Measurements from ENCODE around the gene CREB5. TPM values are rescaled to one million over a fixed set of nuclear protein-coding genes. Genes with fewer than 3 reads are reported as not detected.

Gene CREB5
- total and polyA plus RNA-seq, 2 of the 8 experiments (the other 6 are each of a cell fraction or from before 2014, with no cell fraction given): 2.4 to 2.7 TPM

GRCh38 chr7:28631995-28632394 is 219.7 kb downstream of the CREB5 start:
- H2AK5ac ChIP-seq (ENCODE audit: low read depth, low read length): no peak overlapping the region
- CTCF ChIA-PET (ENCODE audit: partially characterized antibody): interaction anchor here (0.5 to 2.6 kb wide), 6 partner anchors 14 to 236 kb away, joined by 3 to 6 read pairs (median 3); no protein-coding TSS in a partner anchor
- no peak overlapping the region for H2AFZ ChIP-seq (ENCODE audit: low read length)
- H3K79me2 ChIP-seq (ENCODE audit: control insufficient read depth in 1 of 2, insufficient read depth in 2 of 2, low read length in 2 of 2): no peaks in the 10 kb centered on the region
- no peak overlapping the region for H3K4me2 ChIP-seq (ENCODE audit: insufficient read depth in 1 of 2, low read depth in 2 of 2, low read length in 2 of 2)
- no peak overlapping the region for H3K14ac ChIP-seq (ENCODE audit: insufficient read length)
- no peak overlapping the region for H4K91ac ChIP-seq (replicated peaks; ENCODE audit: insufficient read length, low read length)
- no peaks in the 10 kb centered on the region for H3K79me1 ChIP-seq (ENCODE audit: low read depth, low read length)
- H3K9ac ChIP-seq (replicated peaks in 1 of 4; ENCODE audit: extremely low read depth in 1 of 4, low read depth in 3 of 4, low read length in 3 of 4): no peak overlapping the region
- WGBS, 2 experiments (ENCODE audit: extremely low coverage in 1 of 2, insufficient coverage in 1 of 2, insufficient read length in 1 of 2, insufficient replicate concordance in 2 of 2, low coverage in 1 of 2, low lambda C conversion rate in 2 of 2, missing lambda C conversion rate in 1 of 2): 91% methylated on average over 2 of the region's 2 CpGs; no CpG with 5 or more reads in 1 of the 2 experiments
- DNase-seq (ENCODE audit: low read depth in 1 of 2, low spot score in 2 of 2) (no peak), FAIRE-seq (no peak)
- H3K18ac ChIP-seq (ENCODE audit: extremely low read depth, low read length): no peak overlapping the region
- no peaks in the 10 kb centered on the region for H3K36me3 ChIP-seq (ENCODE audit: control insufficient read depth in 2 of 4, insufficient read depth in 4 of 4, low read length in 3 of 4)
- no peak overlapping the region for H4K8ac ChIP-seq (ENCODE audit: extremely low read depth, insufficient read depth, low read length)
- H2BK12ac ChIP-seq (ENCODE audit: low read depth, low read length): no peak overlapping the region
- no peak overlapping the region for H3K56ac ChIP-seq (replicated peaks; ENCODE audit: insufficient read length, low read depth, low read length)
- peaks cover 0 to 2% (median 0%) of the 10 kb centered on the region in 4 experiments; a peak in 1 of 7 replicates for H3K4me1 ChIP-seq (replicated peaks in 1 of 4; ENCODE audit: control insufficient read depth in 3 of 4, insufficient read depth in 4 of 4, low read length in 3 of 4)
- no peaks in the 10 kb centered on the region for H4K20me1 ChIP-seq (replicated peaks in 1 of 2; ENCODE audit: control insufficient read depth in 1 of 2, insufficient read depth in 2 of 2, low read length in 2 of 2)
- H2BK5ac ChIP-seq (ENCODE audit: low read depth, low read length): no peak overlapping the region
- POLR2A ChIA-PET (ENCODE audit: partially characterized antibody): no interaction called here
- H3K23ac ChIP-seq (ENCODE audit: insufficient read length): no peak overlapping the region
- no peak overlapping the region for H2BK20ac ChIP-seq (ENCODE audit: low read length)
- no peak overlapping the region for H3K27ac ChIP-seq (ENCODE audit: low read depth, low read length)
- no peak overlapping the region for H3K4ac ChIP-seq (replicated peaks; ENCODE audit: insufficient read length, low read depth, low read length)
- no peak overlapping the region for H2BK120ac ChIP-seq (replicated peaks; ENCODE audit: low read depth, low read length)
- H3K27me3 ChIP-seq (replicated peaks in 1 of 4; ENCODE audit: control insufficient read depth in 3 of 4, extremely low read depth in 1 of 4, insufficient read depth in 3 of 4, low read length in 3 of 4): no peaks in the 10 kb centered on the region
- no peaks in the 10 kb centered on the region for H3K9me3 ChIP-seq (ENCODE audit: insufficient read depth in 2 of 2, low read depth in 1 of 2, low read length in 1 of 2)
- H3K4me3 ChIP-seq (ENCODE audit: extremely low read depth in 1 of 4, insufficient read depth in 2 of 4, low read depth in 3 of 4, low read length in 4 of 4): no peak overlapping the region
- no peaks in the 10 kb centered on the region for H3K23me2 ChIP-seq (ENCODE audit: low read depth, low read length)
- H4K5ac ChIP-seq (ENCODE audit: insufficient read length, low read depth, low read length): no peak overlapping the region
- H2BK15ac ChIP-seq (ENCODE audit: low read length): no peak overlapping the region
- TF ChIP-seq CTBP2 (IDR thresholded peaks at IDR 0.05; ENCODE audit: borderline replicate concordance, insufficient read depth, insufficient read length, low read length) (no peak), GABPA (IDR thresholded peaks at IDR 0.05; ENCODE audit: borderline replicate concordance, insufficient read depth, low read length) (no peak)
